Bone marrow (tissue), 2 donors: ENCODE data around the gene STK36.

ENCODE experiments used
- DNase-seq, 2 donors: peaks; one replicate each; lab custom pipeline; 2025; lab: John Stamatoyannopoulos, UW

STK36 gene

GRCh38 chr2:218720048-218721041 lies 48.5 kb downstream of the STK36 start:
- no peak for DNase-seq

GRCh38 chr2:218721488-218721887 lies 49.6 kb downstream of the STK36 start:
- no peak for DNase-seq

- no peak for DNase-seq
These were observed 50.0 kb downstream of the STK36 start for GRCh38 chr2:218721934-218722333.

DNA sequence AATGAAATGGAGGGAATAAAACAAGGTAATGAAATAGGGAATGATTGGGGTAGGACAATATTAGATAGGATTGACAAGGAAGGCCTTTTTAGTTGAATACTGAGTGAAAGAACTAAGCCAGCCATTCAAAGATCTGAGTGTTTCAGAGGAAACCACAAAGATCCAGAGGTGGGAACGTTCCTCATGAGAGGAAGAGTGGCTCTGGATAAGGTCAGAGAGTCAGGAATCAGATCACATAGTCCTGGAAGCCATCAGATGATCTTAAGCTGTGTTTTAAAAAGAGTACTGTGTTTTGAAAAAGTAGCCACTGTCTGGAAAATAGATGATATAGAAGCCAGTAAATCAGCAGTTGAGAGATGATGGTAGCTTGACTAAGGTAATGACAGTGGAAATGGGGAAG lies 50.5 kb downstream of the STK36 start:
- no peak for DNase-seq

- DNase-seq = no peak
These were observed 51.2 kb downstream of the STK36 start for GRCh38 chr2:218722876-218723785.

DNA sequence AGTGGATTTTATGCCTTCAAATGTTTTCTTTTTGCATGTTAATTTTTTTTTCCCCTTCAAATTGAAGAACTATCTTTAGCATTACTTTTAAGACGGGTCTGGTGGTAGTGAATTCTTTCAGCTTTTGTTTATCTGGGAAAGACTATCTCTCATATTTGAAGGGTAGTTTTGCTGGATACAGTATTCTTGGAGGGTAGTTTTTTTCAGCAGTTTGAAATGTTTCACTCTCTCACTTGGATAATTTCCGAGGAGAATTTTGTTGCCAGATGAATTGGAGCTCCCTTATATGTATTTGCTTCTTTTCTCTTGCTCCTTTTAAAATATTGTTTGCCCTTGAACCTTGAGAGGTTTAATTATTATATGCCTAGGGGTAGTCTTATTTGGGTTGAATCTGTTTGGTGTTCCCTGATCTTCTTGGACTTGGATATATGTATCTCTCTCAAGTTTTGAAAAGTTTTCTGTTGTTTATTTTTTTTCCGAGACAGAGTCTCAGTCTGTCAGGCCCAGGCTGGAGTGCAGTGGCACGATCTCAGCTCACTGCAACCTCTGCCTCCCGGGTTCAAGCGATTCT lies 54.2 kb downstream of the STK36 start:
- no peak for DNase-seq

- DNase-seq = no peak
These were observed 55.7 kb downstream of the STK36 start for GRCh38 chr2:218727502-218728165.

GRCh38 chr2:218729640-218730039 lies 57.8 kb downstream of the STK36 start:
- no peak for DNase-seq

DNA sequence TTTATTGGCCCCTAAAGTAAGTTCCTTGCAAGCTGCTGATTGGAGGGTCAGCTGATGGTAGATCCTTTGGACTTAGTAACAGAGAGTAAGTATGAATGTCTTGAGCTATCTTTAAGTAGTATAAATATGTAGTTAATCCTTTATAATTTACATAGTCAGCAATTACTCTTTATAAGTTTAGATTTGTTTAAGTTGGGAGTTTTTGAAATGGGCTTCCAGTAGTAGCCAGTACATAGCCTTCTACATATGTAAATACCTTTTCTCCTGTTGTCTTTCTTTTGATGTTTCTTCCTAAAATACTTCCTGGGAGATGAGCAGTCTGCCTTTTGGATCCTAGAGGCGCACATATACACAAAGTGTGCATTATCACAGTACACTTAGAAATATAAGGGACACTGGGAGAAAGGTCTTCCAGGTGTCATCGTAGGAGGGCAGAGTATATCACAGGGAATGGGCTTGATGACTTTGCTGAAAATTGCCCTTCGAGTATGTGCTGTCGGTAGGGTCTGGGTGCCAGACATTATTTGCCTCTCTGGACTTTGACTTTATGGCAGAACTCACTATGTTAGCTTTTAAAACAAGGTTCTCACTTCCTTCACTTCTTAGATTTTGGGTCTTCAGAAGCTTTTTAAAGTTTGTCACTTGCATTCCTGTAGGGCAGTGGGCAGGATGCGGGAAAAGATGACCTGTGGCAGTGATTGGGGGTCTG lies 60.3 kb downstream of the STK36 start:
- DNase-seq = no peak

DNA sequence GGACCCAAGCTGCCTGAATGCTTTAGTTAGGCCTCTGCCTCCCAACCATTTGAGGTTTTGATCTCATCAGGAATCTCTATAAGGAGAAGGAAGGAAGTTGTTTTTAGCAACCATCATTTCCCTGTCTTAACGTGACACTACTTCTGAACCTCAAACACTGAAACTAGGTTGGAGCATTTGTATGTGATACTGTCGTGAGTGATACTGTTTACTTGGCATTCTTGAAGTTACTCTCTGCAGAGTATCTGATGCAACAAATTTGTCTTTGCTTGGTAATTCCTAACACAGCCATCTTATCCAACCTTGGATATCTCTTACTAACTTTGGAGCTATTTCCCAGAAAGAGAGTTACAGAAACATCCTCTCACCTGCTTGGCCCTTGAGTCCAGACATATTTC lies 60.9 kb downstream of the STK36 start:
- no peak for DNase-seq

DNA sequence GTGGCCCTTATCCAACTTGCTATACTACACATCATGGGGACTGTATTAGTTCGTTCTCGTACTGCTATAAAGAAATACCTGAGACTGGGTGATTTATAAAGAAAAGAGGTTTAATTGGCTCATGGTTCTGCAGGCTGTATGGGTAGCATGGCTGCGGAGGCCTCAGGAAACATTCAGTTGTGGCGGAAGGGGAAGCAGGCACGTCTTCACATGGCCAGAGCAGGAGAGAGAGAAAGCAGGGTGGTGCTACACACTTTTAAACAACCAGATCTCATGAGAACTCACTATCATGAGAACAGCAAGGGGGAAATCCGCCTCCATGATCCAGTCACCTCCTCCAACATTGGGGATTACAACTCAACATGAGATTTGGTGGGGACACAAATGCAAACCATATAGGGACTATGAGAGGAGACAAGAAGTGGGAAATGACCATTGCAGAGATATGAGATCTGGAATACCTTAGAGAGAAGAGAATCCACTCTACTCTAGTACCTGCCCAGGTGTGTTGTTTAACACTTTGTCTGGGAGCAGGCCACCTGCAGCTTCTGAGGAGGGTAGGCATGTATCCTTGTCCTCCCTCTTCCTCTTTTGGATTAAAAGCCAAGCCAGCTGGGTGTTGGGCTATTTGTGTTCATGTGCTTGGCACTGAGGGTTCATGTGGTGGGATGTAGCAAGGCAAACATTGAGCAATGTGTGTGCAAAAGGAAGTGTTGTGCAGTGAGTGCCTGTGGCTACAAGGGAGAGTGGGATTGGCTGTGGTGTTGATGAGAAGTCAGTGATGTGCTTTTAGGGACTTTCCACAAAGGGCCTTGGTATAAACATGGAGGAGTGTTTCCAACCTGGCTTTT lies 61.5 kb downstream of the STK36 start:
- peak in 1 of 2 donors; percentile 22 for DNase-seq

DNA sequence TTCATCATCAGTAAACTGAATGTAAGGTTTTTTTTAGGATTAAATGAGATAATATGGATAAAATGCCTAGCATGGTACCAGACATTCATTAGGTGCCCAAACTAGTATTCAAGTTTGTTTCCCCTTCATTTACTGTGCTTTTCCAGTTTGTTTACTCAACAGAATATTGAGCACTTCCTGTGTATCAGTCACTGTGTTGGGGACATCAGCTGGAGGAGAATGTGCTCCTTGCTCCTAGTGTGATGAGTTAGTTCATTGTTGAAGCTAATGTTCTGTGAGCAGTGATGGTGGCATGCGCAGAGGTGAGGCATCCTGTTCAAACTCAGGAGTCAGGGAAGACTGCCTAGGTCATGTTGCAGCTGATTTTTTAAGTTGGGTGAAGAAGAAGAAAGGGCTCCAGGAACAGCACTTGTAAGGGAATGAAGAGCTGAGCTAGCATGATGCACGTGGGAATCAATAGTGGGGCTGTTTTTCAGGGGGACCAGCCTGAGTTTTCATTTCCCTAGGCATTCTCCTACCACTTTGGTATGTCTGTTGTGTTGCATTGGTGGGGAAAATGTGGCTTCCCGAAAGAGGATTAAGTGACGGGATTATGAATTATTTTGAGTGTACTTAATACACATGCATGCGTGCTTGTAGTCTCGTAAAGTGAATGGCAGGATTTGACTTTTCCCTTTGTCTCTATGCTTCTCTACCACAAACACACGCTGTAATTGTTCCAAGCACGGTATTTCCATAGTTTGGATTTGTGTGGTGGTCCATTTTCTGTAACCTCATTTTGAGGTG lies 62.5 kb downstream of the STK36 start:
- no peak for DNase-seq

- no peak for DNase-seq
These were observed 64.6 kb downstream of the STK36 start for GRCh38 chr2:218736531-218736930.

GRCh38 chr2:218743068-218743467 lies 71.2 kb downstream of the STK36 start:
- DNase-seq = no peak

DNA sequence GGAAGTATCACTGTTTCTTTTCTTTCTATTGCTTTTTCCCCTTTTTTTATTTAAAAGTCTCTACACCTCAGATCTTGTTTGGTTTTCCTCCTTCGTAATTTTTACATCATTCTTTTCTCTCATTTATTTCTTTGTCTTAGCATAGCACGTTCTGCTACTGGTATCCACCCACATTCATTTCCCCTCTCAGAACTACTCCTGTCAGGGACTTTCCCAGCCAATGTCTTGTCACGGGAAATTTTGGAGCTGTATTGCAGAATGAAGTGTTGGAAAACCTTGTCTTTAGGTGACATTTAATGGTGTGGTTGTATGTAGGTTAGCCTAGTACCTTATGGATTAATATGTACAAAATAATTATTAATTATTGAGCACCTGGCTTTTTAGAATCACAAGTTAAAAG lies 72.7 kb downstream of the STK36 start:
- DNase-seq = no peak

DNA sequence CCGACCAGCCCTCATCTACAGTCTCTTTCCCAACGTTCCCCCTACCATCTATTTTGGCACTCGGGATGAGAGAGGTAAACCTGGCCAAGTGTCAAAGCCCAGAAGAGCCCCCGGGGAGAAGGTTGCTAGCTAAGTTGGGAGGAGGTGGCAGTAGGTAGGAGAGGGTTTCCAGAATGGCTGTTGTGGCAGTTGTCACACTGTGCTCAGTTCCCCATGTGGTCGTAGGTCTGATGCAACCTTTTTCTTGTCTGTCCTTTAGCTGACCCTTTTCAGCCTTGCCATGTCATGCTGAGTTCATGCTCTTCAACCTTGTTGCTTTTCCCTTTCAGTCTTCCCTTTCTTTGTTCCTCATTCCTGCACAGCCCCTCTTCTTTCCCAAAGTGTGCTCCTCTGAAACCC lies 73.3 kb downstream of the STK36 start:
- peak in 1 of 2 donors; percentile 33 for DNase-seq

- DNase-seq = no peak
These were observed 73.9 kb downstream of the STK36 start for GRCh38 chr2:218745559-218746469.

DNA sequence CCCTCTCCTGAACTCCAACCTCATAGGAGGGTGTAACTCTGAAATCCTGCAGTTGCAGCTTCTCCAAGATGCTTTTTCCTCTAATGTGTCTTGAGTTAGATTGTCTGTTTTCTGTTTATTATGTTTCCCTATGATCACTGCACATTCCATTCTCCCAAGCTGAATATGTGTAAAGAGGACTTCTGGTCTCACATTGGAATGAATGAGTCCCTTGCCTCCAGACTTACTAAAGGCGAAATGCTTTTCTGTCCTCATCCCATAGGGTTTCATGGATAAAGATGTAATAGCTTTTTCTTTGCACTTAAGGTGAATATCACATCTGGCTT lies 74.5 kb downstream of the STK36 start:
- DNase-seq = no peak
